K562 (cell line): Measurements from ENCODE around the gene ACBD6. TPM values are rescaled to one million over a fixed set of nuclear protein-coding genes. Genes with fewer than 3 reads are reported as not detected.

Source experiments
- ATAC-seq: fragments of 200-7000 bp; cut with Tn5 transposase; 3 replicates; pipeline ENCODE4 v1.9.1; 2020; ENCODE audit warnings: moderate library complexity
- BruUV-seq: library from RNA; stranded (reverse); fragments of 400-500 nt; replicated peaks from 2 replicates; lab custom pipeline; 2021; lab: Mats Ljungman, UMichigan
- CTCF ChIA-PET: fragments of 300-600 bp; formaldehyde crosslinking; extraction: SDS; loops from one replicate; lab custom pipeline; 2021; ENCODE audit warnings: low intra/inter-chr PET ratio; lab: Yijun Ruan, JAX
- POLR2A ChIA-PET: fragments of 300-600, 350-650 bp; sonication (Branson Sonifier 250); formaldehyde crosslinking; extraction: SDS; loops from one replicate; lab custom pipeline; 2021; ENCODE audit warnings: antibody characterized with exemption, inconsistent platforms; lab: Yijun Ruan, JAX
- DNase-seq, 4 experiments: peaks; one replicate each; pipeline versions ENCODE4 v3.0.0 to v3.0.0-alpha.2; 2011 to 2018; ENCODE audit warnings: low spot score in 3 of 4, mixed read lengths in 3 of 4; ENCODE audit errors: extremely low read depth in 1 of 4
- FAIRE-seq: peaks from 2 replicates; lab custom pipeline; 2011; peaks lifted over from hg19 to GRCh38; lab: Jason Lieb, UNC
- H2AFZ ChIP-seq: 2 replicates; pipeline ENCODE4 v1.6.0; 2011; ENCODE audit warnings: low read depth, low read length, control low read depth, inconsistent platforms
- H3K27ac ChIP-seq: fragments of 200-600 bp; 3 replicates; pipeline ENCODE4 v1.8.0; 2011; ENCODE audit warnings: low read depth, mild to moderate bottlenecking, control low read depth, inconsistent platforms, low read length, moderate library complexity, mixed read lengths; ENCODE audit errors: extremely low read depth
- H3K27me3 ChIP-seq, 2 experiments: fragments of 300-600 bp in 1 of 2; 2 replicates in 1 of 2; 3 replicates in 1 of 2; pipeline versions ENCODE4 v1.6.0 to v1.8.0; 2011; ENCODE audit warnings: inconsistent platforms in 2 of 2, low read length in 2 of 2, mild to moderate bottlenecking in 1 of 2, mixed read lengths in 1 of 2, moderate library complexity in 1 of 2; ENCODE audit not compliant: control insufficient read depth in 2 of 2, insufficient read depth in 2 of 2
- H3K36me3 ChIP-seq: fragments of 300-600 bp; 3 replicates; pipeline ENCODE4 v1.8.0; 2011; ENCODE audit warnings: mild to moderate bottlenecking, low read length, inconsistent platforms; ENCODE audit not compliant: control insufficient read depth, insufficient read depth
- H3K4me1 ChIP-seq, 2 experiments: fragments of 200-600 bp in 1 of 2; replicated peaks in 1 of 2; 2 replicates in 1 of 2; 3 replicates in 1 of 2; pipeline versions ENCODE4 v1.5.1 to v1.8.0; 2011; ENCODE audit warnings: inconsistent platforms in 2 of 2, low read length in 2 of 2, mild to moderate bottlenecking in 1 of 2, mixed read lengths in 1 of 2, moderate library complexity in 1 of 2; ENCODE audit not compliant: control insufficient read depth in 2 of 2, insufficient read depth in 2 of 2
- H3K4me2 ChIP-seq: 2 replicates; pipeline ENCODE4 v1.6.1; 2011; ENCODE audit warnings: low read length, control low read depth, inconsistent platforms, mixed read lengths; ENCODE audit not compliant: insufficient read depth
- H3K4me3 ChIP-seq: fragments of 200-600 bp; sonication (generic), shearing (Covaris generic); 2 replicates; pipeline ENCODE4 v1.5.1; 2016; ENCODE audit warnings: control low read depth, inconsistent platforms
- H3K79me2 ChIP-seq: fragments of 200-600 bp; 3 replicates; pipeline ENCODE4 v1.8.0; 2011; ENCODE audit warnings: low read length, inconsistent platforms; ENCODE audit not compliant: control insufficient read depth, insufficient read depth
- H3K9ac ChIP-seq, 2 experiments: 2 replicates each; pipeline versions ENCODE4 v1.6.0 to v1.6.1; 2011; ENCODE audit warnings: low read depth in 2 of 2, low read length in 2 of 2, control low read depth in 1 of 2, inconsistent platforms in 1 of 2, mild to moderate bottlenecking in 1 of 2, mixed read lengths in 1 of 2; ENCODE audit not compliant: insufficient read depth in 1 of 2
- H3K9me1 ChIP-seq: one replicate; pipeline ENCODE4 v1.6.0; 2011; ENCODE audit warnings: inconsistent platforms, mild to moderate bottlenecking, low read length, moderate library complexity; ENCODE audit not compliant: control insufficient read depth, insufficient read depth
- H3K9me3 ChIP-seq: replicated peaks from 2 replicates; pipeline ENCODE4 v1.5.1; 2011; ENCODE audit warnings: low read depth, low read length, inconsistent platforms; ENCODE audit not compliant: control insufficient read depth, insufficient read depth
- H4K20me1 ChIP-seq: replicated peaks from 2 replicates; pipeline ENCODE4 v1.6.1; 2011; ENCODE audit warnings: low read length, inconsistent platforms, mixed read lengths; ENCODE audit not compliant: control insufficient read depth, insufficient read depth
- BACH1 ChIP-seq: fragments of 200-800 bp; sonication (Bioruptor generic); IDR thresholded peaks from 2 replicates; pipeline ENCODE4 v1.6.1; 2016; ENCODE audit warnings: missing genetic modification characterization, missing compliant biosample characterization
- CCAR2 ChIP-seq: fragments of 200-400 bp; formaldehyde crosslinking; IDR thresholded peaks from 2 replicates; pipeline ENCODE4 v1.6.1; 2017; ENCODE audit warnings: mild to moderate bottlenecking, low read depth, low read length
- CEBPB ChIP-seq: fragments of 450-650 bp; IDR thresholded peaks from 2 replicates; pipeline ENCODE4 v1.6.1; 2016; ENCODE audit warnings: missing genetic modification characterization, missing compliant biosample characterization
- CEBPG ChIP-seq, 3 experiments: fragments of 200-800 bp in 1 of 3; sonication (Bioruptor generic) in 1 of 3; sonication (generic) in 1 of 3; formaldehyde crosslinking in 1 of 3; IDR thresholded peaks in 2 of 3; conservative IDR thresholded peaks in 1 of 3; 2 replicates each; pipeline versions ENCODE4 v1.6.1 to v1.8.0; 2016 to 2022; ENCODE audit warnings: missing compliant biosample characterization in 2 of 3, missing genetic modification characterization in 2 of 3, mild to moderate bottlenecking in 1 of 3, missing genetic modification reagents in 1 of 3
- DIDO1 ChIP-seq: fragments of 450-650 bp; IDR thresholded peaks from 2 replicates; pipeline ENCODE4 v1.6.1; 2016; ENCODE audit warnings: low read depth, missing biosample characterization, missing genetic modification characterization
- HES1 ChIP-seq: fragments of 450-650 bp; IDR thresholded peaks from 2 replicates; pipeline ENCODE4 v1.6.1; 2016; ENCODE audit warnings: low read depth, mild to moderate bottlenecking, moderate library complexity
- MBD1 ChIP-seq: fragments of 250-450 bp; sonication (Bioruptor Pico); IDR thresholded peaks from 2 replicates; pipeline ENCODE4 v1.8.0; 2022; ENCODE audit warnings: inconsistent platforms
- ZBTB5 ChIP-seq: fragments of 450-650 bp; IDR thresholded peaks from 2 replicates; pipeline ENCODE4 v1.6.1; 2017; ENCODE audit warnings: antibody characterized with exemption
- ZNF121 ChIP-seq: sonication (generic); formaldehyde crosslinking; conservative IDR thresholded peaks from 2 replicates; pipeline ENCODE4 v1.8.0; 2022; ENCODE audit warnings: missing genetic modification reagents
- ZNF57 ChIP-seq: fragments of 450-650 bp; formaldehyde crosslinking; IDR thresholded peaks from 2 replicates; pipeline ENCODE4 v1.4.0; 2020; ENCODE audit warnings: mild to moderate bottlenecking, moderate library complexity
- WGBS: fragments of 100-300 bp; shearing (Covaris generic); methylation state at CpG from one replicate; pipeline ENCODE4 v1.1.6; 2016; ENCODE audit warnings: low coverage, mixed read lengths; ENCODE audit not compliant: insufficient coverage; ENCODE audit errors: missing lambda C conversion rate; 5-methylcytosine and 5-hydroxymethylcytosine counted together
- in situ Hi-C: fragments of 300-500 bp; cut with MboI; formaldehyde crosslinking; loops from 4 replicates; pipeline ENCODE4 v1.15.0; 2018; ENCODE audit warnings: inconsistent platforms, mixed read lengths
- intact Hi-C: fragments of 100-400 bp; cut with micrococcal nuclease; formaldehyde crosslinking; loops from 2 replicates; pipeline ENCODE4 v1.14.2; 2022
- polyA plus RNA-seq, 8 experiments: library from polyadenylated mRNA; depleted of rRNA in 4 of 8; stranded (reverse) in 5 of 8; unstranded in 3 of 8; fragments of >200 nt; fragmentation: Nextera tagmentation in 2 of 8; fragmentation: Illumina TruSeq in 1 of 8; extraction: Ambion mirVana in 2 of 8; extraction: Trizol in 1 of 8; gene quantifications; 2 replicates each; pipeline versions ENCODE4 v1.2.1 to v1.2.3, GENCODE V29; 2011 to 2014; ENCODE audit warnings: inconsistent platforms in 1 of 8, missing spikeins in 1 of 8
- total RNA-seq, 7 experiments: library from RNA; depleted of rRNA in 6 of 7; stranded (reverse); fragments of >200 nt in 6 of 7; fragmentation: Illumina TruSeq in 2 of 7; extraction: Trizol in 2 of 7; gene quantifications; 2 replicates each; pipeline versions ENCODE4 v1.2.1 to v1.2.3, GENCODE V29; 2011 to 2021; ENCODE audit warnings: low replicate concordance in 1 of 7

ACBD6 gene
- total and polyA plus RNA-seq, 9 of the 15 experiments (the other 6 are each of a cell fraction or from before 2014, with no cell fraction given), result 16.9 to 107 (median 77.7) TPM

- Histone ChIP-seq H3K4me1 (no peaks in the 10 kb centered on the region), H3K36me3 (peaks cover 12% of the 10 kb centered on the region; the same call in 2 of the 3 replicates), H3K9me3 (no peaks in the 10 kb centered on the region), H3K4me3 (no peak overlapping the region), H3K9me1 (no peaks in the 10 kb centered on the region), H3K27ac (no peak overlapping the region), H3K79me2 (peaks cover 4% of the 10 kb centered on the region; the same call in 1 of the 3 replicates), H3K4me2 (no peak overlapping the region), H3K9ac (no peak overlapping the region), H2AFZ (no peak overlapping the region), H3K27me3 (no peaks in the 10 kb centered on the region), H4K20me1 (no peaks in the 10 kb centered on the region)
- FAIRE-seq, result no peak
- in situ Hi-C loops (no loop called here), intact Hi-C loops (no loop called here)
- CTCF ChIA-PET, result no interaction called here
- POLR2A ChIA-PET, result interaction anchor here (0.6 kb wide), 1 partner anchor 9 kb away, joined by 3 read pairs; no protein-coding TSS in a partner anchor
- TF ChIP-seq CEBPG (CRISPR knock-in tag; IDR thresholded peaks at IDR 0.05) (no peak), CEBPG (tag; conservative IDR thresholded peaks at IDR 0.05 in 1 of 2, IDR thresholded peaks at IDR 0.05 in 1 of 2) (peak; percentile 16 to 62; a peak in 2 of 4 replicates), CEBPB (peak; percentile 63), BACH1 (tag) (no peak)
- no peak for ATAC-seq
- DNase-seq, result no peak
- 81% methylated on average over 4 of the region's 4 CpGs for WGBS
- BruUV-seq, result no TSS peak
Measured at GRCh38 chr1:180397175-180397574, 105.2 kb downstream of the ACBD6 start.

- H3K27me3 ChIP-seq, result no peaks in the 10 kb centered on the region
- no peak overlapping the region for H2AFZ ChIP-seq
- peaks cover 4% of the 10 kb centered on the region; the same call in 1 of the 3 replicates for H3K79me2 ChIP-seq
- H3K4me2 ChIP-seq, result no peak overlapping the region
- FAIRE-seq, result no peak
- in situ Hi-C loops (no loop called here), intact Hi-C loops (no loop called here)
- no TSS peak for BruUV-seq
- CTCF ChIA-PET, result no interaction called here
- H3K9ac ChIP-seq, result no peak overlapping the region
- POLR2A ChIA-PET, result no interaction called here
- H3K9me3 ChIP-seq, result no peaks in the 10 kb centered on the region
- H3K9me1 ChIP-seq, result no peaks in the 10 kb centered on the region
- ATAC-seq, result no peak
- peaks cover 13% of the 10 kb centered on the region; the same call in 2 of the 3 replicates for H3K36me3 ChIP-seq
- no peak overlapping the region for H3K27ac ChIP-seq
- H3K4me3 ChIP-seq, result no peak overlapping the region
- no peak for DNase-seq
- no peaks in the 10 kb centered on the region for H4K20me1 ChIP-seq
- no peaks in the 10 kb centered on the region for H3K4me1 ChIP-seq
- WGBS, result 97% methylated on average over 7 of the region's 7 CpGs
- TF ChIP-seq MBD1, result no peak
- TF ChIP-seq ZNF121, result no peak
- no peak for TF ChIP-seq ZNF57 (CRISPR knock-in tag)
- no peak for TF ChIP-seq CCAR2
- TF ChIP-seq HES1, result no peak
- no peak for TF ChIP-seq ZBTB5
- no peak for TF ChIP-seq DIDO1 (tag)
Measured at GRCh38 chr1:180392427-180393145, 109.8 kb downstream of the ACBD6 start.
